ENCODE results near the gene RAPH1. TPM values are rescaled to one million over a fixed set of nuclear protein-coding genes. Genes with fewer than 3 reads are reported as not detected.

The RAPH1 gene
- total RNA-seq, 1 experiment from 2014 or later: 114 TPM

DNA sequence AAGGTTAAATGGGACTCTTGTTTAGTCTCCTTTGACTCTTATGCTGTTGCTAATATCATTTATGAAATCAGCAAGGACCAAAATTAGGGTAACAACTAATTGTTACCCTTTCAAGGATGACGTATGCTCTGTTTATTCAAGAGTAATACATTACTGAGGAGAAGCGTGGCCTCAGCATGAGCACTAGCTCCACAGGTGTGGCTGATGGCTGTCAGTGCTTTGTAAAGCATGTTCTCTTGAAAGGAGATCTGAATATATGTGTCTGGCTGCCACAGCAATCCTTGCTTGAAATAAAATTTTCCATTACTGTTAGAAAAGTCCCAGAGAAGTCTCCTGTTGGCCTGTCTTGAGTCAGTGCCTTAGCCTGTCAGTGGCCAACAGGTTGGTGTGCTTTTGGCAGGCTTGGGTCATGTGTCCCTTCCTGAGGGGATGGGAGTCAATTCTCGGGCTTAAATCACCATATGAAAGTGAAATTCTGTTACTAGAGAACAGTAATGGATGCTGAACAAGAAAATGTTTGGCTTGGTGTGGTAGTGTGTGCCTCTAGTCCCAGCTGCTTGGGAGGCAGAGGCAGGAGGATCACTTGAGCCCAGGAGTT, 174.2 kb downstream of the RAPH1 start:
- Histone ChIP-seq H3K4me1 (no peaks in the 10 kb centered on the region; the same call in 1 of the 2 replicates), H3K27me3 (replicated peaks; ENCODE audit: control insufficient read depth, insufficient read depth, low read length) (no peaks in the 10 kb centered on the region), H3K9me3 (0 out of 2 replicates have a peak, but pooled peaks cover 3% of the 10 kb centered on the region), H3K36me3 (ENCODE audit: control insufficient read depth, insufficient read depth, low read length) (no peaks in the 10 kb centered on the region), H3K4me3 (ENCODE audit: low read depth, low read length) (no peak overlapping the region)
- Mint-ChIP-seq H3K36me3 (ENCODE audit: insufficient read depth, unreplicated experiment) (no peaks in the 10 kb centered on the region), H3K4me3 (ENCODE audit: unreplicated experiment) (no peak overlapping the region), H3K27ac (ENCODE audit: unreplicated experiment) (no peak overlapping the region), H3K27me3 (ENCODE audit: insufficient read depth, unreplicated experiment) (no peaks in the 10 kb centered on the region), H3K4me1 (ENCODE audit: low read depth, unreplicated experiment) (peaks cover 6% of the 10 kb centered on the region), H3K9me3 (ENCODE audit: unreplicated experiment) (no peaks in the 10 kb centered on the region)
- BruUV-seq (replicated peaks): no TSS peak
- intact Hi-C loops (cut with micrococcal nuclease; ENCODE audit: unreplicated experiment): no loop called here
- ChIA-PET CTCF (no interaction called here), POLR2A (no interaction called here)
- TF ChIP-seq, protein P1, sequence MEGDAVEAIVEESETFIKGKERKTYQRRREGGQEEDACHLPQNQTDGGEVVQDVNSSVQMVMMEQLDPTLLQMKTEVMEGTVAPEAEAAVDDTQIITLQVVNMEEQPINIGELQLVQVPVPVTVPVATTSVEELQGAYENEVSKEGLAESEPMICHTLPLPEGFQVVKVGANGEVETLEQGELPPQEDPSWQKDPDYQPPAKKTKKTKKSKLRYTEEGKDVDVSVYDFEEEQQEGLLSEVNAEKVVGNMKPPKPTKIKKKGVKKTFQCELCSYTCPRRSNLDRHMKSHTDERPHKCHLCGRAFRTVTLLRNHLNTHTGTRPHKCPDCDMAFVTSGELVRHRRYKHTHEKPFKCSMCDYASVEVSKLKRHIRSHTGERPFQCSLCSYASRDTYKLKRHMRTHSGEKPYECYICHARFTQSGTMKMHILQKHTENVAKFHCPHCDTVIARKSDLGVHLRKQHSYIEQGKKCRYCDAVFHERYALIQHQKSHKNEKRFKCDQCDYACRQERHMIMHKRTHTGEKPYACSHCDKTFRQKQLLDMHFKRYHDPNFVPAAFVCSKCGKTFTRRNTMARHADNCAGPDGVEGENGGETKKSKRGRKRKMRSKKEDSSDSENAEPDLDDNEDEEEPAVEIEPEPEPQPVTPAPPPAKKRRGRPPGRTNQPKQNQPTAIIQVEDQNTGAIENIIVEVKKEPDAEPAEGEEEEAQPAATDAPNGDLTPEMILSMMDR (IDR thresholded peaks at IDR 0.05; ENCODE audit: insufficient read depth in 1 of 2, low read depth in 1 of 2, low read length in 1 of 2, severe bottlenecking in 1 of 2, unreplicated experiment in 1 of 2): no peak
- no peak for DNase-seq

DNA sequence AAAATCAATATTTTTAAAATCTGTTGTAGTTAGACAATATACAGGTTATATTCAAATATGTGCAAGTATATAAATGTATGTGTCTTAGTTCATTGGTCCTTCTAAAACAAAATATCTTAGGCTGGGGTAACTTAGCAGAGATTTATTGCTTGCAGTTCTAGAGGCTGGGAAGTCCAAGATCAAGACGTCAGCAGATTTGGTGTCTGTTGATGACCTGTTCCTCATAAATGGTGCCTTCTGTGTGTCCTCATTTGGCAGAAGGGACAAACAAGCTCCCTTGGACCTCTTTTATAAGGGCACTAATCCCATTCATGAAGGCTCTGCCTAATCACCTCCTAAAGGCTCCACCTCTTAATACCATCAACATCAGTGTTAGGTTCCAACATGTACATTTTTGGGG, 175.7 kb downstream of the RAPH1 start:
- H3K27me3 Mint-ChIP-seq (ENCODE audit: insufficient read depth, unreplicated experiment): no peaks in the 10 kb centered on the region
- no TSS peak for BruUV-seq (replicated peaks)

DNA sequence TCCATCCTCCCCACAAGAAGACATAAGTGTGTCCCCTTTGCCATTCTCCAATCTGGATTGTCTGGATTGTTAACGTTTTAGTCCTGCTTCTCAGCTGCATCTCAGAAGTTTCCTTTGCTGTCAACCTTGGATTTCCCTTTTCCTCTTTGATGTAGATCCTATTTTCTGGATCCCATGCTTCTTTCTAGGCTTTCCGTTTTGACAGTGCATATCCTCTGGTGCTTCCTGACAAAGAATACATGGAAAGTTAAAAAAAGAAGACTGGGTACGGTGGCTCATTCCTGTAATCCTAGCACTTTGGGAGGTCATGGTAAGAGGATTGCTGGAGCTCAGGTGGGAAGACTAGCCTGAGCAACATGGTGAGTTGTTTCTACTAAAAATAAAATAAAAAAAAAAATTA, 180.1 kb downstream of the RAPH1 start:
- Mint-ChIP-seq H3K27ac (ENCODE audit: unreplicated experiment) (no peak overlapping the region), H3K4me1 (ENCODE audit: low read depth, unreplicated experiment) (peaks cover 10% of the 10 kb centered on the region), H3K4me3 (ENCODE audit: unreplicated experiment) (no peak overlapping the region), H3K9me3 (ENCODE audit: unreplicated experiment) (no peaks in the 10 kb centered on the region), H3K36me3 (ENCODE audit: insufficient read depth, unreplicated experiment) (peaks cover 6% of the 10 kb centered on the region), H3K27me3 (ENCODE audit: insufficient read depth, unreplicated experiment) (no peaks in the 10 kb centered on the region)
- DNase-seq: no peak
- Histone ChIP-seq H3K27me3 (replicated peaks; ENCODE audit: control insufficient read depth, insufficient read depth, low read length) (no peaks in the 10 kb centered on the region), H3K9me3 (0 out of 2 replicates have a peak, but pooled peaks cover 3% of the 10 kb centered on the region), H3K4me1 (no peaks in the 10 kb centered on the region), H3K4me3 (ENCODE audit: low read depth, low read length) (no peak overlapping the region), H3K36me3 (ENCODE audit: control insufficient read depth, insufficient read depth, low read length) (no peaks in the 10 kb centered on the region)
- POLR2A ChIA-PET: no interaction called here
- TF ChIP-seq, protein P1 (IDR thresholded peaks at IDR 0.05; ENCODE audit: insufficient read depth in 1 of 2, low read depth in 1 of 2, low read length in 1 of 2, severe bottlenecking in 1 of 2, unreplicated experiment in 1 of 2): no peak
- BruUV-seq (replicated peaks): no TSS peak
- intact Hi-C loops (cut with micrococcal nuclease; ENCODE audit: unreplicated experiment): no loop called here
- CTCF ChIA-PET: no interaction called here

More for the DNA sequence above, 175.7 kb downstream of the RAPH1 start:
- ChIA-PET POLR2A (no interaction called here), CTCF (no interaction called here)
- intact Hi-C loops (cut with micrococcal nuclease; ENCODE audit: unreplicated experiment): no loop called here
- 0 out of 2 replicates have a peak, but pooled peaks cover 3% of the 10 kb centered on the region for H3K9me3 ChIP-seq
- H3K27me3 ChIP-seq (replicated peaks; ENCODE audit: control insufficient read depth, insufficient read depth, low read length): no peaks in the 10 kb centered on the region
- H3K4me1 ChIP-seq: no peaks in the 10 kb centered on the region; the same call in 1 of the 2 replicates
- TF ChIP-seq, protein P1 (IDR thresholded peaks at IDR 0.05; ENCODE audit: insufficient read depth in 1 of 2, low read depth in 1 of 2, low read length in 1 of 2, severe bottlenecking in 1 of 2, unreplicated experiment in 1 of 2): no peak
- no peak overlapping the region for H3K4me3 ChIP-seq (ENCODE audit: low read depth, low read length)
- DNase-seq: no peak
- H3K4me3 Mint-ChIP-seq (ENCODE audit: unreplicated experiment): no peak overlapping the region
- H3K9me3 Mint-ChIP-seq (ENCODE audit: unreplicated experiment): no peaks in the 10 kb centered on the region
- H3K27ac Mint-ChIP-seq (ENCODE audit: unreplicated experiment): no peak overlapping the region
- peaks cover 6% of the 10 kb centered on the region for H3K4me1 Mint-ChIP-seq (ENCODE audit: low read depth, unreplicated experiment)
- no peaks in the 10 kb centered on the region for H3K36me3 ChIP-seq (ENCODE audit: control insufficient read depth, insufficient read depth, low read length)
- H3K36me3 Mint-ChIP-seq (ENCODE audit: insufficient read depth, unreplicated experiment): no peaks in the 10 kb centered on the region

All from Caco-2 (cell line).